ENCODE results near the gene TSSK1B. TPM values are rescaled to one million over a fixed set of nuclear protein-coding genes. Genes with fewer than 3 reads are reported as not detected.
"Not testable (repeated sequence)": the region's sequence is repeated elsewhere in the genome, so short reads cannot be mapped to it uniquely, and the experiment has no call there.

Gene TSSK1B
- total RNA-seq, 1 donor from 2014 or later: not detected

- intact Hi-C loops (cut with DNase I): no loop called here
- ATAC-seq (ENCODE audit: poor library complexity) (no peak), DNase-seq (no peak)
Measured at GRCh38 chr5:113421693-113422092, 13.1 kb downstream of the TSSK1B start.

GRCh38 chr5:113405530-113405929 is 29.3 kb downstream of the TSSK1B start:
- intact Hi-C loops (cut with DNase I): no loop called here
- ATAC-seq (ENCODE audit: poor library complexity): no peak
- no peak for DNase-seq

- ATAC-seq (ENCODE audit: poor library complexity) (no peak), DNase-seq (no peak)
- intact Hi-C loops (cut with DNase I): no loop called here
Measured at GRCh38 chr5:113404269-113404668, 30.5 kb downstream of the TSSK1B start.

GRCh38 chr5:113397986-113398385 is 36.8 kb downstream of the TSSK1B start:
- intact Hi-C loops (cut with DNase I); ATAC-seq (ENCODE audit: poor library complexity); DNase-seq: not testable (repeated sequence)

- no peak for DNase-seq
- intact Hi-C loops (cut with DNase I): no loop called here
Measured at GRCh38 chr5:113397046-113397445, 37.7 kb downstream of the TSSK1B start.

GRCh38 chr5:113394658-113395057 is 40.1 kb downstream of the TSSK1B start:
- no peak for DNase-seq
- intact Hi-C loops (cut with DNase I): no loop called here
- ATAC-seq (ENCODE audit: poor library complexity): no peak

More at GRCh38 chr5:113397046-113397445, 37.7 kb downstream of the TSSK1B start:
- ATAC-seq (ENCODE audit: poor library complexity): no peak

GRCh38 chr5:113390224-113390623 is 44.6 kb downstream of the TSSK1B start:
- ATAC-seq (ENCODE audit: poor library complexity) (no peak), DNase-seq (no peak)
- intact Hi-C loops (cut with DNase I): no loop called here

GRCh38 chr5:113389116-113389515 is 45.7 kb downstream of the TSSK1B start:
- ATAC-seq (ENCODE audit: poor library complexity): no peak
- intact Hi-C loops (cut with DNase I): no loop called here
- no peak for DNase-seq

GRCh38 chr5:113387844-113388243 is 46.9 kb downstream of the TSSK1B start:
- no peak for DNase-seq
- intact Hi-C loops (cut with DNase I): no loop called here
- ATAC-seq (ENCODE audit: poor library complexity): no peak

- DNase-seq (no peak), ATAC-seq (ENCODE audit: poor library complexity) (no peak)
- intact Hi-C loops (cut with DNase I): no loop called here
Measured at GRCh38 chr5:113384782-113385285, 50.0 kb downstream of the TSSK1B start.

GRCh38 chr5:113382731-113383130 is 52.1 kb downstream of the TSSK1B start:
- intact Hi-C loops (cut with DNase I): no loop called here

More at GRCh38 chr5:113382731-113383130, 52.1 kb downstream of the TSSK1B start:
- ATAC-seq (ENCODE audit: poor library complexity) (no peak), DNase-seq (no peak)

Other genes with a start within 250 kb of the TSSK1B start
- 29.4 TPM for gene MCC, start 53.5 kb upstream of the TSSK1B start, total RNA-seq
- gene YTHDC2, start 78.7 kb upstream of the TSSK1B start, total RNA-seq: 12.9 TPM